Gastrocnemius medialis (tissue), 4 donors: ENCODE measurements around the gene LEF1.

Experiments used
- CTCF ChIP-seq, 5 experiments: fragments of 450-650 bp in 3 of 5; fragments of 200-600 bp in 2 of 5; sonication (generic) in 2 of 5; IDR thresholded peaks in 4 of 5; conservative IDR thresholded peaks in 1 of 5; 1 replicate in 4 of 5; 2 replicates in 1 of 5; pipeline ENCODE4 v1.5.1; 2016 to 2019; ENCODE audit warnings: antibody characterized with exemption in 5 of 5, mild to moderate bottlenecking in 3 of 5, moderate library complexity in 3 of 5
- POLR2A ChIP-seq, 2 donors: fragments of 450-650 bp; IDR thresholded peaks; one replicate each; pipeline ENCODE4 v1.6.1; 2017; ENCODE audit warnings: antibody characterized with exemption in 2 of 2, mild to moderate bottlenecking in 2 of 2, moderate library complexity in 2 of 2

GRCh38 chr4:108072300-108072699, 96.4 kb downstream of the LEF1 start:
- TF ChIP-seq POLR2A (IDR thresholded peaks at IDR 0.05) (no peak), CTCF (IDR thresholded peaks at IDR 0.05 in 4 of 5, conservative IDR thresholded peaks at IDR 0.05 in 1 of 5) (no peak)
